GM18511 (cell line): Measurements from ENCODE around the gene LRRC41.
"Not testable (repeated sequence)": the region's sequence is repeated elsewhere in the genome, so short reads cannot be mapped to it uniquely, and the experiment has no call there.

ENCODE experiments used
- ATAC-seq: cut with Tn5 transposase; IDR thresholded peaks from one replicate; pipeline ENCODE4 v1.9.1; 2021; ENCODE audit warnings: mild to moderate bottlenecking, moderate library complexity; ENCODE audit not compliant: unreplicated experiment

Gene LRRC41

GRCh38 chr1:46246136-46246535 lies 57.3 kb downstream of the LRRC41 start:
- not testable (repeated sequence) for ATAC-seq

- no peak for ATAC-seq
Observed at GRCh38 chr1:46244656-46245371, 58.6 kb downstream of the LRRC41 start.

GRCh38 chr1:46243831-46244230 lies 59.6 kb downstream of the LRRC41 start:
- not testable (repeated sequence) for ATAC-seq

DNA sequence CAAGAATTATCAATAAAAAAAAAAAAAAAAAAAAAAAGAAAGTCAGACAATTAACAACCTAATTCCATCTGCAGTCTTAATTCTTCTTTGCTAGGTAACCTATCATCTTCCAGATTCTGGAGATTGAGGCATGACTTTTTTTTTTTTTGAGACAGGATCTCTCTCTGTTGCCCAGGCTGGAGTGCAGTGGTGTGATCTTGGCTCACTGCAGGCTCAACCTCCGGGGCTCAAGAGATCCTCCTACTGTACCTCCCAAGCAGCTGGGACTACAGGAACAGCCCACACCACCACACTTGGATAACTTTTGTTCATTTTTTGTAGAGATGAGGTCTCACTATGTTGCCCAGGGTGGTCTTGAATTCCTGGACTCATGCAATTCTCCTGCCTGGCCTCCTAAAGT lies 60.5 kb downstream of the LRRC41 start:
- no peak for ATAC-seq

- not testable (repeated sequence) for ATAC-seq
Observed at GRCh38 chr1:46241733-46242132, 61.7 kb downstream of the LRRC41 start.

DNA sequence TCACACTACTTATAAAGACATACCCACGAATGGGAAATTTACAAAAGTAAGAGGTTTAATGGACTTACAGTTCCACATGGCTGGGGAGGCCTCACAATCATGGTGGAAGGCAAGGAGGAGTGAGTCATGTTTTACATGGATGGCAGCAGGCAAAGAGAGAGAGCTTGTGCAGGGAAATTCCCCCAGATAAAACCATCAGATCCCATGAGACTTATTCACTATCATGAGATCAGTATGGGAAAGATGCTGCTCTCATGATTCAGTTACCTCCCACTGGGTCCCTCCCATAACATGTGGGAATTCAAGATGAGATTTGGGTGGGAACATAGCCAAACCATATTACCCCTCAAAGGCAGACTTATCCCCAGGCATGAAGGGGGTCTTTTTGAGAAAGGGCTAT lies 64.6 kb downstream of the LRRC41 start:
- ATAC-seq = not testable (repeated sequence)

- no peak for ATAC-seq
Observed at GRCh38 chr1:46236882-46237281, 66.5 kb downstream of the LRRC41 start.

GRCh38 chr1:46231231-46231630 lies 72.2 kb downstream of the LRRC41 start:
- ATAC-seq = not testable (repeated sequence)
